Measurements from ENCODE around the gene FAM50B. TPM values are rescaled to one million over a fixed set of nuclear protein-coding genes. Genes with fewer than 3 reads are reported as not detected.

FAM50B gene
- total RNA-seq, 4 donors from 2014 or later: 4.6 to 12.9 (median 11.8) TPM

- DNase-seq: no peak
- Histone ChIP-seq H3K27ac (no peak overlapping the region), H3K27me3 (peaks cover 0 to 36% (median 0%) of the 10 kb centered on the region in 4 donors), H3K4me3 (no peak overlapping the region), H3K36me3 (no peaks in the 10 kb centered on the region), H3K4me1 (peaks cover 0 to 4% (median 0%) of the 10 kb centered on the region in 3 donors), H3K9me3 (no peaks in the 10 kb centered on the region)
- intact Hi-C loops (cut with DNase I): no loop called here
- TF ChIP-seq POLR2A (IDR thresholded peaks at IDR 0.05): no peak
- no peak for TF ChIP-seq CTCF (IDR thresholded peaks at IDR 0.05)
- WGBS, 2 donors: 69 to 90% methylated on average over 12 to 13 of the region's 16 CpGs
Observed at GRCh38 chr6:3869632-3870527, 20.7 kb downstream of the FAM50B start.

DNA sequence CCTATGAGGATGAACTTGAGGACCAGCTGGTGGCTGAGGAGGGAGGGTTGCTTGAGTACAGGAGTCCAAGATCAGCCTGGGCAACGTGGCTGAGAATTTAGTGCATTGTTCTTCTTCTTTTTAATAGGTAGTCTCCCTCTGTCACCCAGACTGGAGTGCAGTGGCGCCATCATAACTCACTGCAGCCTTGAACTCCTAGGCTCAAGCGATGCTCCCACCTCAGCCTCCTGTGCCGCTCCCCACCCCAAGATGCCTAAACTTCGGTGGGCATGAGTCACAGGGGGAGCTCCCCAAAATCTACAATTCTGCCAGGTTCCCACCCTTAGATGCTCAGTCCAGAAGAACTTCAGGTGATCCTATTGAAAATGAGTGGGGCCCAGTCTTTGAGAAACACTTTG is 21.4 kb downstream of the FAM50B start:
- Histone ChIP-seq H3K4me3 (no peak overlapping the region), H3K4me1 (peaks cover 0 to 4% (median 0%) of the 10 kb centered on the region in 3 donors), H3K27ac (no peak overlapping the region), H3K27me3 (peaks cover 0 to 30% (median 0%) of the 10 kb centered on the region in 4 donors), H3K36me3 (no peaks in the 10 kb centered on the region), H3K9me3 (no peaks in the 10 kb centered on the region)
- WGBS, 2 donors: 80 to 82% methylated on average over 2 to 5 of the region's 5 CpGs
- intact Hi-C loops (cut with DNase I): no loop called here
- DNase-seq: no peak
- TF ChIP-seq CTCF (IDR thresholded peaks at IDR 0.05) (no peak), POLR2A (IDR thresholded peaks at IDR 0.05) (no peak)

DNA sequence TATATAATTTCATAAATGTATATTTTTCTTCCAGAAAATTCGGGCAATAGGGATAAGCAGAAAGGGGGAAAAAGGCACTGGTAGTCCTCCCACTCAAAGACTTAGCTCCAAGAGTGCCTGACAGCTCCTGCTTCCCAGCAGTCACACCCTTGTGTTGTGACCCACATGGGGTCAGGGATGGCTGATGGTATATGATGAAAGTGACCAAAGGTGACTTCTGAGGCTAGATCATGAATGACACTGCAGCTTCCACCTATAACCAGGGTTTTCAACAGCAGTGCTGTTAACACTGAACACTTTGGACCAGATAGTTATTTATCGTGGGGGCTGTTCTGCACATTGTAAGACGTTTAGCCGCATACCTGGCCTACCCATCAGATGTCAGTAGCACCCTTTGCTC is 22.3 kb downstream of the FAM50B start:
- no peaks in the 10 kb centered on the region for H3K36me3 ChIP-seq
- no peak for DNase-seq
- peaks cover 0 to 21% (median 0%) of the 10 kb centered on the region in 4 donors for H3K27me3 ChIP-seq
- TF ChIP-seq CTCF (IDR thresholded peaks at IDR 0.05): no peak
- no peak for TF ChIP-seq POLR2A (IDR thresholded peaks at IDR 0.05)
- H3K4me3 ChIP-seq: no peak overlapping the region
- peaks cover 0 to 4% (median 0%) of the 10 kb centered on the region in 3 donors for H3K4me1 ChIP-seq
- H3K9me3 ChIP-seq: no peaks in the 10 kb centered on the region
- no peak overlapping the region for H3K27ac ChIP-seq
- intact Hi-C loops (cut with DNase I): no loop called here
- 53 to 91% methylated on average over 2 to 4 of the region's 4 CpGs for WGBS, 2 donors

GRCh38 chr6:3871939-3872338 is 22.8 kb downstream of the FAM50B start:
- no peak for DNase-seq
- Histone ChIP-seq H3K4me1 (peaks cover 0 to 4% (median 0%) of the 10 kb centered on the region in 3 donors), H3K27ac (no peak overlapping the region), H3K27me3 (peaks cover 0 to 18% (median 0%) of the 10 kb centered on the region in 4 donors), H3K4me3 (no peak overlapping the region), H3K9me3 (no peaks in the 10 kb centered on the region), H3K36me3 (no peaks in the 10 kb centered on the region)
- no peak for TF ChIP-seq POLR2A (IDR thresholded peaks at IDR 0.05)
- no peak for TF ChIP-seq CTCF (IDR thresholded peaks at IDR 0.05)
- intact Hi-C loops (cut with DNase I): no loop called here
- 88 to 99% methylated on average over 7 to 8 of the region's 8 CpGs for whole genome bisulfite sequencing, 2 donors

GRCh38 chr6:3872370-3872854 is 23.2 kb downstream of the FAM50B start:
- H3K9me3 ChIP-seq: no peaks in the 10 kb centered on the region
- H3K4me1 ChIP-seq: peaks cover 0 to under 1% (median 0%) of the 10 kb centered on the region in 3 donors
- TF ChIP-seq CTCF (IDR thresholded peaks at IDR 0.05) (no peak), POLR2A (IDR thresholded peaks at IDR 0.05) (no peak)
- intact Hi-C loops (cut with DNase I): no loop called here
- H3K36me3 ChIP-seq: no peaks in the 10 kb centered on the region
- DNase-seq: no peak
- no peak overlapping the region for H3K27ac ChIP-seq
- 77 to 78% methylated on average over 12 of the region's 12 CpGs for WGBS, 2 donors
- H3K27me3 ChIP-seq: peaks cover 0 to 14% (median 0%) of the 10 kb centered on the region in 4 donors
- H3K4me3 ChIP-seq: no peak overlapping the region

Data from esophagus squamous epithelium (tissue), 5 donors.